Stimulated activated CD4-positive, alpha-beta T cell treated with anti-CD3 and anti-CD28 coated beads, Interleukin-12 subunit alpha, Interleukin-12 subunit beta, amount 100 ng/mL, for 24 hours (primary cell): ENCODE results near the gene SYDE2.

Experiments used
- DNase-seq, 2 experiments: peaks; one replicate each; pipeline ENCODE4 v3.0.0-alpha.2; 2020; ENCODE audit warnings: low read depth in 2 of 2

The SYDE2 gene

GRCh38 chr1:85128316-85128715 lies 72.5 kb downstream of the SYDE2 start:
- no peak for DNase-seq

DNA sequence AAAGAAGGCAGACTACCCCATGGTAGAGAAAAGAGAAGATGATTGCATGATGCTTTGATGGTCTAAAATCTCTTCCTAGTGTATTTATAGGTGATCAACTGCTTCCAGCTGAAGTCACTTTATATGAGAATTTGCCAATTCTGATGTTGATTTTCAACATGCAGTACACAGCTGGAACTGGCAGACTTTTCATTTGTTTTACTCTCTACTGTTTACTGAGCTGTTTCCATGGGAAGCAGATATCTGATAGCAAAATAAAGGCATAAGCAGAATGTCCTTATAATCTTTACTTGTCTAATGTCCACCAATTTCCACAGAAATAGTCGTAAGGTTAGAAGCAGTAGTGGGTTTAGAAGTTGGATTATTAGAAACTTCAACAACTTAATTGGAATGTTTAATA lies 74.9 kb downstream of the SYDE2 start:
- DNase-seq: no peak

DNA sequence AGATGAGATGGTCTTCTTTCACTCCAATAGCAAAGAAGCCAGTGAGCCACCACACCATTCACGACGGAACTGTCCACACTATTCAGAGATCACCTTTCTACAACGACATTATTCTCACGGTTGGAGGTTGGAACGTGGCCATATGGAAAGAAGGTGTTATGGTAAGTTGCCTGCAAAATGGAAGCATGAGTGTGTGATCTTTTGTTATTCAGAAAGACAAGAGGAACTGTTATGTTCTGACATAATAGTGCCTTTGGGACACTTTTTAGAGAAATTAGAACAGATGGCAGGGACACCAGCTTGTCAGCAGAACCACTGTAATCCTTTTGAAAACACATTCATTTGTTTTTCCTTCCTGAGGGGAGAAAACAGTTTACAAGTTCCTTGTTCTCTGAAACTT lies 76.7 kb downstream of the SYDE2 start:
- no peak for DNase-seq

- DNase-seq: no peak
Observed at GRCh38 chr1:85122169-85122568, 78.6 kb downstream of the SYDE2 start.

DNA sequence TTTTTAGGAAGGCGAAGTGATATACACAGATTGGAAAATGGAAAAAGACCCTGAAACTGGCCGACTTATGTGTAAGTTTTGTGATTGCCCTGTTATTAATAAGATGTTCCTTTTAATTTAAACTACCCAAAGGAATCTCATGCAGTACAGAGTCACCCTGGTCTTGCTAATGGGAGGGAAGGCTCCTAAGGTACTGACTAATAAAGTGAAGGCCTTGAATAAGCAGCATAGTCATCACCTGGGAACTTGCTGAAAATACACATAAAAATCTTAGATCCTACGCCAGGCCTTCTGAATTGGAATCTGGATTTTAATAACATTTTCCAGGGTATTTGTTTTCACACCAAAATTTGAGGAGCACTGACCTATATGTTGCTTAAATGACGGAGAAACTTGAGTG lies 79.1 kb downstream of the SYDE2 start:
- DNase-seq: no peak

- no peak for DNase-seq
Observed at GRCh38 chr1:85118751-85119150, 82.1 kb downstream of the SYDE2 start.

GRCh38 chr1:85116856-85117255 lies 84.0 kb downstream of the SYDE2 start:
- no peak for DNase-seq

DNA sequence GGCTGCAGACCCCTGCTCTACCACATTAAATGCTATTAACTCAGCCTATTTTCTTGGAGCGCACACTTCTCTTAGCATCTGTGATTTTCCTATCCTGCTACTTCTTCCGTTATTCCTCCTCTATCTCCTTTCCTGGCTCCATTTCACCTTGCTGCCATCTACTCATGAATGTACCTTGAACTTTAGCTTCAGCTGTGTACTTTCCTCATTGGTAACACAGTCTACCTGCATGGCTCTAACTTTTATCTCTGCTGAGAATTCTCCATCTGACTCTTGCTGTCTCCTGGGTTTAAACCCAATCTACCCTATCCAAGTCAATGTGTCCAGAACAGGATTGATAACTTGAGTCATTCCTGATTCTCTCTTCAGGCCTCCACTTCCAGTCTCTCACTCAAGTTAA lies 84.9 kb downstream of the SYDE2 start:
- no peak for DNase-seq

DNA sequence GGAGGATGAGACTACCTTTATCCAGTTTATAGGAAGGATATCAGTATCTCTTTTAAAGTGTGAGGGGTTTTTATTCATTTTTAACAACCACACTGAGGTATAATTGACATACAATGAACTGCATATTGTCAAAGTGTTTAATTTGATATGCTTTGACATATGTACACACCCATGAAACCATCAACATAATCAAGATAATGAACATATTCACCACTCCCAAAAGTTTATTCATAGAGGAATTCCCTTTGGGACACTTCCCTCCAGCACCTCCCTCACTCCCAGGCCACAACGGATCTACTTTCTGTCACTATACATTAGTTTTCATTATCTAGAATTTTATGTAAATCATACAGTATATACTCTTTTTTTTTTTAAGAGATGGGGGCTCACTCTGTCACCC lies 89.1 kb downstream of the SYDE2 start:
- DNase-seq: no peak

- peak in 1 of 2 experiments; percentile 10 for DNase-seq
Observed at GRCh38 chr1:85109475-85109874, 91.3 kb downstream of the SYDE2 start.
